HuH-7 (cell line): ENCODE measurements around the gene CLDN19.
"Not testable (repeated sequence)": the region's sequence is repeated elsewhere in the genome, so short reads cannot be mapped to it uniquely, and the experiment has no call there.

Experiments
- DNase-seq: peaks from one replicate; pipeline ENCODE4 v3.0.0; 2011; ENCODE audit warnings: low spot score

CLDN19 gene

GRCh38 chr1:42737986-42738677, 1.9 kb downstream of the CLDN19 start:
- no peak for DNase-seq

GRCh38 chr1:42737257-42737656, 2.8 kb downstream of the CLDN19 start:
- DNase-seq = no peak

- DNase-seq = no peak
Measured at GRCh38 chr1:42736571-42737200, 3.4 kb downstream of the CLDN19 start.

GRCh38 chr1:42736152-42736551, 3.9 kb downstream of the CLDN19 start:
- DNase-seq = peak; percentile 86

GRCh38 chr1:42735477-42736105, 4.4 kb downstream of the CLDN19 start:
- no peak for DNase-seq

- no peak for DNase-seq
Measured at GRCh38 chr1:42735056-42735455, 5.0 kb downstream of the CLDN19 start.

- no peak for DNase-seq
Measured at GRCh38 chr1:42734201-42735035, 5.6 kb downstream of the CLDN19 start.

GRCh38 chr1:42733415-42734200, 6.4 kb downstream of the CLDN19 start:
- no peak for DNase-seq

- no peak for DNase-seq
Measured at GRCh38 chr1:42732126-42732680, 7.8 kb downstream of the CLDN19 start.

GRCh38 chr1:42731585-42731984, 8.5 kb downstream of the CLDN19 start:
- DNase-seq = no peak

- no peak for DNase-seq
Measured at GRCh38 chr1:42730988-42731387, 9.0 kb downstream of the CLDN19 start.

GRCh38 chr1:42730002-42730401, 10.0 kb downstream of the CLDN19 start:
- DNase-seq = no peak

GRCh38 chr1:42725820-42726219, 14.2 kb downstream of the CLDN19 start:
- not testable (repeated sequence) for DNase-seq

GRCh38 chr1:42723511-42723910, 16.5 kb downstream of the CLDN19 start:
- no peak for DNase-seq

- DNase-seq = not testable (repeated sequence)
Measured at GRCh38 chr1:42722403-42722802, 17.6 kb downstream of the CLDN19 start.

- DNase-seq = no peak
Measured at GRCh38 chr1:42721926-42722325, 18.1 kb downstream of the CLDN19 start.

- DNase-seq = no peak
Measured at GRCh38 chr1:42720868-42721267, 19.2 kb downstream of the CLDN19 start.

- not testable (repeated sequence) for DNase-seq
Measured at GRCh38 chr1:42714441-42714840, 25.6 kb downstream of the CLDN19 start.

- DNase-seq = no peak
Measured at GRCh38 chr1:42713293-42713692, 26.7 kb downstream of the CLDN19 start.

GRCh38 chr1:42712808-42713207, 27.2 kb downstream of the CLDN19 start:
- DNase-seq = not testable (repeated sequence)

GRCh38 chr1:42703888-42704464, 36.1 kb downstream of the CLDN19 start:
- DNase-seq = no peak
